HepG2 (cell line): Measurements from ENCODE around the gene NFKBIA. TPM values are rescaled to one million over a fixed set of nuclear protein-coding genes. Genes with fewer than 3 reads are reported as not detected.

Source experiments
- ATRX ChIP-seq: sonication (generic); formaldehyde crosslinking; IDR thresholded peaks from 2 replicates; pipeline ENCODE4 v1.4.0; 2020; ENCODE audit warnings: missing genetic modification reagents, borderline replicate concordance
- BORCS8-MEF2B ChIP-seq: sonication (generic); formaldehyde crosslinking; IDR thresholded peaks from 2 replicates; pipeline ENCODE4 v1.8.0; 2022; ENCODE audit warnings: mild to moderate bottlenecking, missing genetic modification reagents
- CENPT ChIP-seq: sonication (generic); formaldehyde crosslinking; IDR thresholded peaks from 2 replicates; pipeline ENCODE4 v1.8.0; 2022; ENCODE audit warnings: low read depth, mild to moderate bottlenecking, moderate library complexity, missing genetic modification reagents
- FOSL1 ChIP-seq: sonication (generic); formaldehyde crosslinking; IDR thresholded peaks from 2 replicates; pipeline ENCODE4 v1.9.0; 2021; ENCODE audit warnings: missing genetic modification reagents, borderline replicate concordance
- HNF4G ChIP-seq, 2 experiments: sonication (generic) in 1 of 2; formaldehyde crosslinking in 1 of 2; IDR thresholded peaks; 2 replicates each; pipeline versions ENCODE4 v1.4.0 to v1.6.1; 2011 to 2020; ENCODE audit warnings: borderline replicate concordance in 2 of 2, low read depth in 2 of 2, mild to moderate bottlenecking in 2 of 2, low read length in 1 of 2, missing genetic modification reagents in 1 of 2, moderate library complexity in 1 of 2
- KDM3A ChIP-seq: IDR thresholded peaks from 2 replicates; pipeline ENCODE4 v1.6.1; 2018; ENCODE audit warnings: low read depth, missing compliant biosample characterization
- MAZ ChIP-seq, 2 experiments: sonication (generic) in 1 of 2; formaldehyde crosslinking in 1 of 2; IDR thresholded peaks; 2 replicates each; pipeline versions ENCODE4 v1.5.0 to v1.6.1; 2012 to 2020; ENCODE audit warnings: low read depth in 2 of 2, mild to moderate bottlenecking in 2 of 2, borderline replicate concordance in 1 of 2, improper control_type of control experiment in 1 of 2, low read length in 1 of 2, missing genetic modification reagents in 1 of 2, moderate library complexity in 1 of 2
- MBNL3 ChIP-seq: fragments of 250-450 bp; sonication (Bioruptor Pico); conservative IDR thresholded peaks from 2 replicates; pipeline ENCODE4 v1.8.0; 2022; ENCODE audit warnings: mild to moderate bottlenecking, inconsistent platforms
- NFRKB ChIP-seq: fragments of 450-650 bp; IDR thresholded peaks from 2 replicates; pipeline ENCODE4 v1.6.1; 2017
- ONECUT2 ChIP-seq: sonication (generic); formaldehyde crosslinking; IDR thresholded peaks from 2 replicates; pipeline ENCODE4 v1.4.0; 2020; ENCODE audit warnings: missing genetic modification reagents
- SOX13 ChIP-seq, 3 experiments: fragments of 450-650 bp in 1 of 3; sonication (generic) in 1 of 3; formaldehyde crosslinking in 1 of 3; IDR thresholded peaks in 2 of 3; conservative IDR thresholded peaks in 1 of 3; 2 replicates each; pipeline versions ENCODE4 v1.5.0 to v1.6.1; 2016 to 2020; ENCODE audit warnings: antibody characterized with exemption in 1 of 3, mild to moderate bottlenecking in 1 of 3, missing compliant biosample characterization in 1 of 3, missing genetic modification reagents in 1 of 3, moderate library complexity in 1 of 3
- SP1 ChIP-seq, 2 experiments: fragments of 450-650 bp in 1 of 2; sonication (generic) in 1 of 2; formaldehyde crosslinking in 1 of 2; IDR thresholded peaks; 2 replicates each; pipeline versions ENCODE4 v1.4.0 to v1.6.1; 2016 to 2020; ENCODE audit warnings: missing genetic modification reagents in 1 of 2
- U2AF2 ChIP-seq: fragments of 200-400 bp; formaldehyde crosslinking; IDR thresholded peaks from 2 replicates; pipeline ENCODE4 v1.6.1; 2017; ENCODE audit warnings: low read depth, mild to moderate bottlenecking, low read length
- ZBTB38 ChIP-seq: sonication (generic); formaldehyde crosslinking; IDR thresholded peaks from 2 replicates; pipeline ENCODE4 v1.5.1; 2020; ENCODE audit warnings: mild to moderate bottlenecking, missing genetic modification reagents
- ZBTB43 ChIP-seq: sonication (generic); formaldehyde crosslinking; conservative IDR thresholded peaks from 2 replicates; pipeline ENCODE4 v1.4.0; 2020; ENCODE audit warnings: missing genetic modification reagents
- ZBTB44 ChIP-seq: sonication (generic); formaldehyde crosslinking; IDR thresholded peaks from 2 replicates; pipeline ENCODE4 v1.4.0; 2020; ENCODE audit warnings: missing genetic modification reagents
- ZBTB7B ChIP-seq: sonication (generic); formaldehyde crosslinking; IDR thresholded peaks from 2 replicates; pipeline ENCODE4 v1.4.0; 2020; ENCODE audit warnings: missing genetic modification reagents
- ZFP36 ChIP-seq: fragments of 150-350 bp; IDR thresholded peaks from 2 replicates; pipeline ENCODE4 v1.6.1; 2018; ENCODE audit warnings: borderline replicate concordance, low read length, low read depth; ENCODE audit not compliant: partially characterized antibody
- ZNF138 ChIP-seq: sonication (generic); formaldehyde crosslinking; IDR thresholded peaks from 2 replicates; pipeline ENCODE4 v1.5.0; 2020; ENCODE audit warnings: mild to moderate bottlenecking, low read depth, missing genetic modification reagents
- ZNF264 ChIP-seq: sonication (generic); formaldehyde crosslinking; IDR thresholded peaks from 2 replicates; pipeline ENCODE4 v1.4.0; 2020; ENCODE audit warnings: missing genetic modification reagents
- ZNF530 ChIP-seq: sonication (generic); formaldehyde crosslinking; IDR thresholded peaks from 2 replicates; pipeline ENCODE4 v1.5.0; 2020; ENCODE audit warnings: low read depth, mild to moderate bottlenecking, missing genetic modification reagents
- ZNF574 ChIP-seq: sonication (generic); formaldehyde crosslinking; IDR thresholded peaks from 2 replicates; pipeline ENCODE4 v1.4.0; 2020; ENCODE audit warnings: missing genetic modification reagents
- ZNF777 ChIP-seq: sonication (generic); formaldehyde crosslinking; IDR thresholded peaks from 2 replicates; pipeline ENCODE4 v1.4.0; 2020; ENCODE audit warnings: missing genetic modification reagents
- polyA plus RNA-seq, 8 experiments: library from polyadenylated mRNA; depleted of rRNA in 3 of 8; stranded (reverse) in 7 of 8; unstranded in 1 of 8; fragments of >200 nt; fragmentation: Illumina TruSeq in 4 of 8; extraction: Trizol in 4 of 8; gene quantifications; 2 replicates each; pipeline versions ENCODE4 v1.2.1 to v1.2.3, GENCODE V29; 2011 to 2016; ENCODE audit warnings: low read depth in 4 of 8, missing spikeins in 1 of 8, mixed read lengths in 1 of 8; ENCODE audit not compliant: insufficient read depth in 1 of 8
- total RNA-seq, 5 experiments: library from RNA; depleted of rRNA; stranded (reverse); fragments of >200 nt; fragmentation: Illumina TruSeq; extraction: Trizol; gene quantifications; 2 replicates each; pipeline ENCODE4 v1.2.3, GENCODE V29; 2016; ENCODE audit warnings: low read depth in 1 of 5

The NFKBIA gene
- total and polyA plus RNA-seq, 2 of the 13 experiments (the other 11 are each of a cell fraction or from before 2014, with no cell fraction given): 197 to 319 TPM

GRCh38 chr14:35384455-35385041 lies 20.0 kb downstream of the NFKBIA start (continued):
- TF ChIP-seq SP1 (IDR thresholded peaks at IDR 0.05): no peak
- no peak for TF ChIP-seq SP1 (CRISPR knock-in tag; IDR thresholded peaks at IDR 0.05)
- no peak for TF ChIP-seq FOSL1
- no peak for TF ChIP-seq ONECUT2 (CRISPR knock-in tag)
- TF ChIP-seq ZBTB7B (CRISPR knock-in tag): peak; percentile 22; the same call in 1 of the 2 replicates
- peak; percentile 79 for TF ChIP-seq ZBTB43 (CRISPR knock-in tag)
- no peak for TF ChIP-seq ATRX (CRISPR knock-in tag)
- TF ChIP-seq KDM3A (CRISPR knock-in tag): 0 out of 2 replicates have a peak, but pooled peaks have one; percentile 19
- peak; percentile 82; the same call in 1 of the 2 replicates for TF ChIP-seq BORCS8-MEF2B (CRISPR knock-in tag)
- peak; percentile 90 for TF ChIP-seq HNF4G (IDR thresholded peaks at IDR 0.05; ENCODE audit: borderline replicate concordance, low read depth, low read length)
- peak; percentile 36; the same call in 1 of the 2 replicates for TF ChIP-seq HNF4G (CRISPR knock-in tag; IDR thresholded peaks at IDR 0.05; ENCODE audit: borderline replicate concordance, low read depth)
- no peak for TF ChIP-seq ZNF264
- no peak for TF ChIP-seq MAZ (IDR thresholded peaks at IDR 0.05; ENCODE audit: borderline replicate concordance, low read depth, low read length)
- peak; percentile 51; the same call in 1 of the 2 replicates for TF ChIP-seq MAZ (CRISPR knock-in tag; IDR thresholded peaks at IDR 0.05; ENCODE audit: low read depth)
- peak; percentile 55; the same call in 1 of the 2 replicates for TF ChIP-seq ZBTB38
- TF ChIP-seq ZNF530 (CRISPR knock-in tag): no peak
- TF ChIP-seq ZFP36: no peak
- peak; percentile 16; the same call in 1 of the 2 replicates for TF ChIP-seq ZNF777 (CRISPR knock-in tag)
- no peak for TF ChIP-seq ZNF138
- no peak; the same call in 1 of the 2 replicates for TF ChIP-seq ZNF574 (CRISPR knock-in tag)
- TF ChIP-seq ZBTB44 (CRISPR knock-in tag): no peak
- no peak for TF ChIP-seq MBNL3 (CRISPR knock-in tag)
- TF ChIP-seq U2AF2: no peak
- TF ChIP-seq NFRKB: no peak; the same call in 1 of the 2 replicates
- TF ChIP-seq CENPT (CRISPR knock-in tag): 0 out of 2 replicates have a peak, but pooled peaks have one; percentile 21
- no peak for TF ChIP-seq SOX13 (IDR thresholded peaks at IDR 0.05)
- TF ChIP-seq SOX13 (CRISPR knock-in tag; conservative IDR thresholded peaks at IDR 0.05 in 1 of 2, IDR thresholded peaks at IDR 0.05 in 1 of 2): no peak
